A549 (cell line): ENCODE data around the gene RGS14.

Experiments used
- CBX2 ChIP-seq: fragments of 200-600 bp; sonication (generic); IDR thresholded peaks from 2 replicates; pipeline ENCODE4 v1.6.1; 2016; ENCODE audit warnings: low read depth, mild to moderate bottlenecking, borderline replicate concordance
- CHD2 ChIP-seq: fragments of 150-350 bp; IDR thresholded peaks from 2 replicates; pipeline ENCODE4 v1.6.1; 2014; ENCODE audit warnings: low read length; ENCODE audit not compliant: partially characterized antibody
- JUN ChIP-seq, 2 experiments: fragments of >200 bp; sonication (Bioruptor Twin); formaldehyde crosslinking; IDR thresholded peaks; 2 replicates in 1 of 2; 3 replicates in 1 of 2; pipeline ENCODE4 v1.6.1; 2016 to 2017
- POLR2A ChIP-seq: IDR thresholded peaks from 2 replicates; pipeline ENCODE4 v1.6.1; 2012; ENCODE audit warnings: mild to moderate bottlenecking, low read length
- RCOR1 ChIP-seq: fragments of 150-350 bp; IDR thresholded peaks from 2 replicates; pipeline ENCODE4 v1.6.1; 2014; ENCODE audit warnings: antibody characterized with exemption, low read length, low read depth

- TF ChIP-seq RCOR1 (no peak), POLR2A (no peak), JUN (IDR thresholded peaks at IDR 0.05) (no peak), CHD2 (no peak), CBX2 (no peak)
These were observed 15.2 kb downstream of the RGS14 start for GRCh38 chr5:177372910-177373309.
